Effector CD8-positive, alpha-beta T cell (primary cell): ENCODE measurements around the gene NPFFR1.
"Not testable (repeated sequence)": the region's sequence is repeated elsewhere in the genome, so short reads cannot be mapped to it uniquely, and the experiment has no call there.

ENCODE experiments used
- DNase-seq: peaks from one replicate; lab custom pipeline; 2025; lab: John Stamatoyannopoulos, UW

Gene NPFFR1

GRCh38 chr10:70256463-70256862 lies 27.3 kb downstream of the NPFFR1 start:
- no peak for DNase-seq

- DNase-seq, result no peak
Observed at GRCh38 chr10:70255329-70256299, 28.2 kb downstream of the NPFFR1 start.

- DNase-seq, result no peak
Observed at GRCh38 chr10:70254778-70255328, 29.0 kb downstream of the NPFFR1 start.

- no peak for DNase-seq
Observed at GRCh38 chr10:70253878-70254765, 29.7 kb downstream of the NPFFR1 start.

- no peak for DNase-seq
Observed at GRCh38 chr10:70250961-70251680, 32.7 kb downstream of the NPFFR1 start.

- DNase-seq, result no peak
Observed at GRCh38 chr10:70247360-70247759, 36.4 kb downstream of the NPFFR1 start.

GRCh38 chr10:70241081-70241480 lies 42.7 kb downstream of the NPFFR1 start:
- no peak for DNase-seq

- not testable (repeated sequence) for DNase-seq
Observed at GRCh38 chr10:70239986-70240385, 43.8 kb downstream of the NPFFR1 start.

- not testable (repeated sequence) for DNase-seq
Observed at GRCh38 chr10:70239077-70239976, 44.5 kb downstream of the NPFFR1 start.

- not testable (repeated sequence) for DNase-seq
Observed at GRCh38 chr10:70237958-70238536, 45.8 kb downstream of the NPFFR1 start.

- DNase-seq, result no peak
Observed at GRCh38 chr10:70234668-70235447, 48.9 kb downstream of the NPFFR1 start.

- DNase-seq, result no peak
Observed at GRCh38 chr10:70233939-70234300, 49.9 kb downstream of the NPFFR1 start.

GRCh38 chr10:70233109-70233938 lies 50.5 kb downstream of the NPFFR1 start, which contains the start of gene PPA1:
Gene PPA1 (minus strand): TSS chr10:70233429. CDS start chr10:70233327, 102 bp downstream.
- DNase-seq, result peak; percentile 99

GRCh38 chr10:70232859-70233108 lies 51.0 kb downstream of the NPFFR1 start:
- no peak for DNase-seq

GRCh38 chr10:70232155-70232858 lies 51.5 kb downstream of the NPFFR1 start:
- DNase-seq, result no peak

GRCh38 chr10:70228491-70228890 lies 55.3 kb downstream of the NPFFR1 start:
- no peak for DNase-seq

- DNase-seq, result no peak
Observed at GRCh38 chr10:70227548-70228320, 56.1 kb downstream of the NPFFR1 start.
